ENCODE results near the gene MAP4K3.

DNA sequence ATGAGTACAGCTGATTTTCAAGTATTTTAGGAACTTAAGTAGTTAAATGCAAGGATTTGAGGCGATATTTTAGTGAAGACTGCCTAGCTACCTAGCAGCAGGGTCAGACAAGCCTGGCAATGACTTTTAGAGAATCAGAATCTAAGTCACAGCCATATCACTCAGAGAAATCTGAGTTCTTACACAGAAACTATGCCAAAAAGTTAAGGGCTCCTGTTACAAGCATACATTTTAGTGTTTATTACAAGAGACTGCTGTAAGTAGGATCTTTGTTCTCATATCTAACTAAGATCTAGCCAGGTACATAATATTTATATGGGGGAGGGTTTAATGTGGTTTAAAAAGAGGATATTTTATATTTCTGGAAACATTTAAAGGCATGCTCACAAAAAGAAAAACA lies 37.5 kb downstream of the MAP4K3 start:
- no peak for TF ChIP-seq ZNF112 (tag by site-specific recombination; IDR thresholded peaks at IDR 0.05)
- TF ChIP-seq ZNF274 (IDR thresholded peaks at IDR 0.05; ENCODE audit: low read length) = no peak
- TF ChIP-seq ZNF274 (tag by site-specific recombination; IDR thresholded peaks at IDR 0.05; ENCODE audit: borderline replicate concordance) = no peak
